Glutamatergic neuron (in vitro differentiated cells): ENCODE results near the gene C1QA. TPM values are rescaled to one million over a fixed set of nuclear protein-coding genes. Genes with fewer than 3 reads are reported as not detected.
"Not testable (repeated sequence)": the region's sequence is repeated elsewhere in the genome, so short reads cannot be mapped to it uniquely, and the experiment has no call there.

Experiments
- DNase-seq: peaks from one replicate; pipeline ENCODE4 v3.0.0; 2022
- H3K27ac Mint-ChIP-seq: one replicate; pipeline ENCODE4 v1.8.0; 2020; ENCODE audit warnings: mild to moderate bottlenecking, mixed read lengths, inconsistent platforms; ENCODE audit not compliant: unreplicated experiment
- H3K27me3 Mint-ChIP-seq: one replicate; pipeline ENCODE4 v1.8.0; 2020; ENCODE audit warnings: mild to moderate bottlenecking, moderate library complexity, mixed read lengths, inconsistent platforms; ENCODE audit not compliant: unreplicated experiment
- H3K36me3 Mint-ChIP-seq: one replicate; pipeline ENCODE4 v1.8.0; 2020; ENCODE audit warnings: mild to moderate bottlenecking, mixed read lengths, inconsistent platforms; ENCODE audit not compliant: unreplicated experiment
- H3K4me1 Mint-ChIP-seq: one replicate; pipeline ENCODE4 v1.8.0; 2020; ENCODE audit warnings: mild to moderate bottlenecking, low read depth, mixed read lengths, inconsistent platforms; ENCODE audit not compliant: unreplicated experiment
- H3K4me3 Mint-ChIP-seq: one replicate; pipeline ENCODE4 v1.8.0; 2020; ENCODE audit warnings: mild to moderate bottlenecking, mixed read lengths, inconsistent platforms; ENCODE audit not compliant: unreplicated experiment
- H3K9me3 Mint-ChIP-seq: one replicate; pipeline ENCODE4 v1.8.0; 2020; ENCODE audit warnings: mild to moderate bottlenecking, moderate library complexity, mixed read lengths, inconsistent platforms; ENCODE audit not compliant: unreplicated experiment
- CTCF ChIP-seq: fragments of 200-600 bp; sonication (generic); IDR thresholded peaks from one replicate; pipeline ENCODE4 v1.5.0; 2021; ENCODE audit not compliant: partially characterized antibody, unreplicated experiment
- total RNA-seq: library from RNA; stranded (reverse); fragmentation: NEBNext Ultra II Directional; extraction: Animal tissue kit (Norgen Biotek cat#: 25700); gene quantifications from one replicate; pipeline ENCODE4 v1.2.1, GENCODE V29; 2021; ENCODE audit not compliant: unreplicated experiment

The C1QA gene
- total RNA-seq, 1 donor from 2014 or later: not detected

GRCh38 chr1:22662318-22662717 lies 25.9 kb downstream of the C1QA start:
- TF ChIP-seq CTCF: no peak
- H3K27ac Mint-ChIP-seq: no peak overlapping the region
- peaks cover 4% of the 10 kb centered on the region for H3K9me3 Mint-ChIP-seq
- peak; percentile 60 for DNase-seq
- H3K4me3 Mint-ChIP-seq: no peak overlapping the region
- no peaks in the 10 kb centered on the region for H3K36me3 Mint-ChIP-seq
- H3K27me3 Mint-ChIP-seq: peaks cover 21% of the 10 kb centered on the region
- H3K4me1 Mint-ChIP-seq: peaks cover 4% of the 10 kb centered on the region

GRCh38 chr1:22662986-22663408 lies 26.6 kb downstream of the C1QA start:
- Mint-ChIP-seq H3K27ac (no peak overlapping the region), H3K4me3 (no peak overlapping the region), H3K9me3 (peaks cover 4% of the 10 kb centered on the region), H3K4me1 (peaks cover 4% of the 10 kb centered on the region), H3K36me3 (no peaks in the 10 kb centered on the region), H3K27me3 (peaks cover 23% of the 10 kb centered on the region)
- TF ChIP-seq CTCF: no peak
- no peak for DNase-seq

GRCh38 chr1:22665752-22666151 lies 29.3 kb downstream of the C1QA start:
- Mint-ChIP-seq H3K9me3 (peaks cover 2% of the 10 kb centered on the region), H3K36me3 (no peaks in the 10 kb centered on the region), H3K27ac (no peak overlapping the region), H3K4me3 (no peak overlapping the region), H3K27me3 (peaks cover 12% of the 10 kb centered on the region), H3K4me1 (peaks cover 4% of the 10 kb centered on the region)
- peak; percentile 55 for TF ChIP-seq CTCF
- DNase-seq: peak; percentile 77

- peaks cover 4% of the 10 kb centered on the region for H3K4me1 Mint-ChIP-seq
- H3K27ac Mint-ChIP-seq: no peak overlapping the region
- no peaks in the 10 kb centered on the region for H3K36me3 Mint-ChIP-seq
- no peak overlapping the region for H3K4me3 Mint-ChIP-seq
- no peak for DNase-seq
- H3K27me3 Mint-ChIP-seq: peaks cover 14% of the 10 kb centered on the region
- no peak for TF ChIP-seq CTCF
- peaks cover 4% of the 10 kb centered on the region for H3K9me3 Mint-ChIP-seq
Observed at GRCh38 chr1:22666412-22666811, 30.0 kb downstream of the C1QA start.

- H3K36me3 Mint-ChIP-seq, H3K4me1 Mint-ChIP-seq, DNase-seq, H3K4me3 Mint-ChIP-seq, H3K9me3 Mint-ChIP-seq, H3K27ac Mint-ChIP-seq, H3K27me3 Mint-ChIP-seq: not testable (repeated sequence)
Observed at GRCh38 chr1:22668840-22669239, 32.4 kb downstream of the C1QA start.
